ENCODE data around the gene KRI1. TPM values are rescaled to one million over a fixed set of nuclear protein-coding genes. Genes with fewer than 3 reads are reported as not detected.
"Not testable (repeated sequence)": the region's sequence is repeated elsewhere in the genome, so short reads cannot be mapped to it uniquely, and the experiment has no call there.

Gene KRI1
- total RNA-seq, 4 donors from 2014 or later = 13.7 to 23.9 (median 16.0) TPM

- Histone ChIP-seq H3K27me3 (no peaks in the 10 kb centered on the region), H3K36me3 (peaks cover 16 to 40% (median 36%) of the 10 kb centered on the region in 4 donors), H3K4me3 (peak overlapping the region; percentile 89 to 100 (median 97)), H3K9me3 (no peaks in the 10 kb centered on the region), H3K27ac (replicated peaks in 1 of 4) (peak overlapping the region; percentile 90 to 95 (median 92)), H3K4me1 (peaks cover 19 to 32% (median 27%) of the 10 kb centered on the region in 4 donors)
- no peak for TF ChIP-seq POLR2A (IDR thresholded peaks at IDR 0.05; ENCODE audit: low read depth)
- no peak for TF ChIP-seq EP300 (IDR thresholded peaks at IDR 0.05)
- TF ChIP-seq, protein P1, sequence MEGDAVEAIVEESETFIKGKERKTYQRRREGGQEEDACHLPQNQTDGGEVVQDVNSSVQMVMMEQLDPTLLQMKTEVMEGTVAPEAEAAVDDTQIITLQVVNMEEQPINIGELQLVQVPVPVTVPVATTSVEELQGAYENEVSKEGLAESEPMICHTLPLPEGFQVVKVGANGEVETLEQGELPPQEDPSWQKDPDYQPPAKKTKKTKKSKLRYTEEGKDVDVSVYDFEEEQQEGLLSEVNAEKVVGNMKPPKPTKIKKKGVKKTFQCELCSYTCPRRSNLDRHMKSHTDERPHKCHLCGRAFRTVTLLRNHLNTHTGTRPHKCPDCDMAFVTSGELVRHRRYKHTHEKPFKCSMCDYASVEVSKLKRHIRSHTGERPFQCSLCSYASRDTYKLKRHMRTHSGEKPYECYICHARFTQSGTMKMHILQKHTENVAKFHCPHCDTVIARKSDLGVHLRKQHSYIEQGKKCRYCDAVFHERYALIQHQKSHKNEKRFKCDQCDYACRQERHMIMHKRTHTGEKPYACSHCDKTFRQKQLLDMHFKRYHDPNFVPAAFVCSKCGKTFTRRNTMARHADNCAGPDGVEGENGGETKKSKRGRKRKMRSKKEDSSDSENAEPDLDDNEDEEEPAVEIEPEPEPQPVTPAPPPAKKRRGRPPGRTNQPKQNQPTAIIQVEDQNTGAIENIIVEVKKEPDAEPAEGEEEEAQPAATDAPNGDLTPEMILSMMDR (IDR thresholded peaks at IDR 0.05) = no peak
- TF ChIP-seq POLR2AphosphoS5 (IDR thresholded peaks at IDR 0.05) = no peak
- no peak for DNase-seq (ENCODE audit: extremely low spot score)
- WGBS = 68% methylated on average over 17 of the region's 23 CpGs
- intact Hi-C loops (cut with DNase I) = no loop called here
Observed at GRCh38 chr19:10544753-10545251, 21.0 kb downstream of the KRI1 start.

GRCh38 chr19:10544242-10544752 lies 21.5 kb downstream of the KRI1 start:
- Histone ChIP-seq H3K4me3 (peak overlapping the region; percentile 89 to 100 (median 97)), H3K9me3 (no peaks in the 10 kb centered on the region), H3K27me3 (peaks cover 0 to under 1% (median 0%) of the 10 kb centered on the region in 4 donors), H3K4me1 (peaks cover 19 to 32% (median 27%) of the 10 kb centered on the region in 4 donors), H3K36me3 (peaks cover 11 to 35% (median 31%) of the 10 kb centered on the region in 4 donors), H3K27ac (replicated peaks in 1 of 4) (peak overlapping the region; percentile 90 to 95 (median 92))
- no peak for DNase-seq (ENCODE audit: extremely low spot score)
- intact Hi-C loops (cut with DNase I) = no loop called here
- no peak for TF ChIP-seq POLR2A (IDR thresholded peaks at IDR 0.05; ENCODE audit: low read depth)
- TF ChIP-seq POLR2AphosphoS5 (IDR thresholded peaks at IDR 0.05) = no peak
- TF ChIP-seq EP300 (IDR thresholded peaks at IDR 0.05) = no peak
- TF ChIP-seq, protein P1 (IDR thresholded peaks at IDR 0.05) = no peak
- WGBS = 34% methylated on average over 10 of the region's 22 CpGs

DNA sequence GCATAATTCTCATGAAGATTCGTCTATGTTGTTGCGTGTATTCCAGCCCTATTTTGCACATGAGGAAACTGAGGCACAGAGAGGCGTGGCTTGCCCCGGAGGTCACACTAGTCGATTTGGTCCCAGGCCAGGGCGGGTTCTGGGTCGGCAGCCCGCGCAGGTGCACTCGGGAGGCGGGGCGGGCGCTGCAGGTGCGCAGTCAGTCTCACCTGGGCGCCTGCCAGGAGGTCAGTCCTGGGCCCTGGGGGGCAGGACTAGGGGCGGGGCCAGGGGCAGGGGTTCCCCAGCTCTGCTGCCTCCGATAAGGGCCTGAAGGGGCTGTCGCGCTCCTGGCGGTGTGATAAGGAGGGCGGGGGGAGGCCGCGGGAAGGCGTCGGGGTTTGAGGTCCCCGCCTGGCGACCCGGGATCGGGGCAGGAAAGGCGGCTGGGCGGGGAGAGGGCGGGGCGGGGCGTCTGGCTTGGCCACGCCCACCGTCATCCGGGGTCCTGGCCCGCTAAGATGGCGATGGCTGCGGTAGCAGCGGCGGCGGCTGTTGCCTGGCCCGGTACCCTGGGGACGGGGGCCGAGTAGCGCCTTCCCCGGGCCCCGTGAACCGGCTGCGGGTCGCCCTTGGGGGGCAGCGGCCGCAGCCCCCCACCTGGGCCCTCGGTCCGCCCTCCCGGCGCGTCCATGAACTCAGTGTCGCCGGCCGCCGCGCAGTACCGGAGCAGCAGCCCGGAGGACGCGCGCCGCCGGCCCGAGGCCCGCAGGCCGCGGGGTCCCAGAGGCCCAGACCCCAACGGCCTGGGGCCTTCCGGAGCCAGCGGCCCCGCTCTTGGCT lies 22.2 kb downstream of the KRI1 start, which contains the start of gene ATG4D:
Gene ATG4D (plus strand): TSS at position 485 of the 822 bp plus-strand sequence. CDS start 187 bp downstream, at position 672.
- Histone ChIP-seq H3K4me3 (peak within 1 kb of the TSS; percentile 89 to 100 (median 97)), H3K27ac (replicated peaks in 1 of 4) (peak within 1 kb of the TSS; percentile 90 to 95 (median 92)), H3K9me3 (no peaks in the 10 kb centered on the region), H3K36me3 (peaks cover 9 to 28% (median 24%) of the 10 kb centered on the region in 4 donors), H3K27me3 (peaks cover 0 to 4% (median 0%) of the 10 kb centered on the region in 4 donors), H3K4me1 (peaks cover 19 to 32% (median 27%) of the 10 kb centered on the region in 4 donors)
- intact Hi-C loops (cut with DNase I) = no loop called here
- WGBS = 3% methylated on average over 17 of the region's 79 CpGs
- TF ChIP-seq POLR2A (IDR thresholded peaks at IDR 0.05; ENCODE audit: low read depth) = peak; percentile 78
- TF ChIP-seq EP300 (IDR thresholded peaks at IDR 0.05) = no peak
- TF ChIP-seq, protein P1 (IDR thresholded peaks at IDR 0.05) = no peak
- TF ChIP-seq POLR2AphosphoS5 (IDR thresholded peaks at IDR 0.05) = peak; percentile 78 to 92
- peak; percentile 94 for DNase-seq (ENCODE audit: extremely low spot score)

DNA sequence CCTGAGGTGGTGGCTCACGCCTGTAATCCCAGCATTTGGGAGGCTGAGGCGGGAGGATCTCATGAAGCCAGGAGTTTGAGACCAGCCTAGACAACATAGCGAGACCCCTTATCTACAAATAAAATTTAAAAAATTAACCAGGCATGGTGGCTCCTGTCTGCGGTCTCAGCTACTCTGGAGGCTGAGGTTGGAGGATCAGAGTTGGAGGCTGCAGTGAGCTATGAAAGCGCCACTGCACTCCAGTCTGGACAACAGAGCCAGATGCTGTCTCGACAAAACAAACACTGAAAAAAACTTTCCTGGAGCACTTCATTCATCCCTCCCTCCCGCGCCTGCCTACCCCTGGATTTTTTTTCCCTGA lies 22.8 kb downstream of the KRI1 start:
- Histone ChIP-seq H3K4me3 (peak overlapping the region; percentile 89 to 100 (median 97)), H3K36me3 (peaks cover 9 to 22% (median 18%) of the 10 kb centered on the region in 4 donors), H3K27ac (replicated peaks in 1 of 4) (peak overlapping the region; percentile 90 to 95 (median 92)), H3K4me1 (peaks cover 19 to 32% (median 27%) of the 10 kb centered on the region in 4 donors), H3K27me3 (peaks cover 0 to 6% (median 0%) of the 10 kb centered on the region in 4 donors), H3K9me3 (no peaks in the 10 kb centered on the region)
- TF ChIP-seq POLR2A (IDR thresholded peaks at IDR 0.05; ENCODE audit: low read depth) (no peak), EP300 (IDR thresholded peaks at IDR 0.05) (no peak), POLR2AphosphoS5 (IDR thresholded peaks at IDR 0.05) (no peak)
- TF ChIP-seq, protein P1 (IDR thresholded peaks at IDR 0.05) = no peak
- DNase-seq (ENCODE audit: extremely low spot score) = no peak
- 55% methylated on average over 8 of the region's 8 CpGs for WGBS
- intact Hi-C loops (cut with DNase I) = no loop called here

- H3K4me3 ChIP-seq; DNase-seq (ENCODE audit: extremely low spot score); H3K27ac ChIP-seq (replicated peaks in 1 of 4); H3K9me3 ChIP-seq; H3K4me1 ChIP-seq; H3K36me3 ChIP-seq; intact Hi-C loops (cut with DNase I): not testable (repeated sequence)
- peaks cover 0 to 29% (median 0%) of the 10 kb centered on the region in 4 donors for H3K27me3 ChIP-seq
- WGBS = 69% methylated on average over 9 of the region's 9 CpGs
Observed at GRCh38 chr19:10539016-10539415, 26.8 kb downstream of the KRI1 start.

Measured in esophagus muscularis mucosa (tissue), 4 donors.